Spleen (tissue), 11 donors: ENCODE measurements around the gene ST7. TPM values are rescaled to one million over a fixed set of nuclear protein-coding genes. Genes with fewer than 3 reads are reported as not detected.

Source experiments
- DNase-seq: peaks from one replicate; pipeline ENCODE4 v3.0.0-alpha.2; 2020
- H3K27ac ChIP-seq, 8 donors: fragments of 200-600 bp; sonication (generic) in 7 of 8; 1 replicate in 4 of 8; 2 replicates in 4 of 8; pipeline versions ENCODE4 v1.5.0 to v1.8.0; 2016 to 2021; ENCODE audit warnings: inconsistent platforms in 4 of 8, mild to moderate bottlenecking in 4 of 8, moderate library complexity in 1 of 8
- H3K27me3 ChIP-seq, 7 donors: fragments of 200-600 bp; sonication (generic) in 6 of 7; replicated peaks in 1 of 7; 1 replicate in 4 of 7; 2 replicates in 3 of 7; pipeline versions ENCODE4 v1.5.0 to v1.8.0; 2016 to 2021; ENCODE audit warnings: inconsistent platforms in 3 of 7, mild to moderate bottlenecking in 1 of 7
- H3K36me3 ChIP-seq, 6 donors: fragments of 200-600 bp; sonication (generic) in 5 of 6; 1 replicate in 4 of 6; 2 replicates in 2 of 6; pipeline versions ENCODE4 v1.5.0 to v1.8.0; 2016 to 2021; ENCODE audit warnings: inconsistent platforms in 2 of 6
- H3K4me1 ChIP-seq, 6 donors: fragments of 200-600 bp; sonication (generic) in 5 of 6; 1 replicate in 3 of 6; 2 replicates in 3 of 6; pipeline versions ENCODE4 v1.5.0 to v1.8.0; 2016 to 2021; ENCODE audit warnings: inconsistent platforms in 3 of 6
- H3K4me3 ChIP-seq, 8 donors: fragments of 200-600 bp; sonication (generic) in 7 of 8; 1 replicate in 4 of 8; 2 replicates in 4 of 8; pipeline versions ENCODE4 v1.5.0 to v1.8.0; 2016 to 2021; ENCODE audit warnings: inconsistent platforms in 4 of 8, mild to moderate bottlenecking in 4 of 8, moderate library complexity in 2 of 8
- H3K9me3 ChIP-seq, 8 donors: fragments of 200-600 bp; sonication (generic) in 7 of 8; 1 replicate in 4 of 8; 2 replicates in 4 of 8; pipeline versions ENCODE4 v1.5.0 to v1.8.0; 2016 to 2021; ENCODE audit warnings: inconsistent platforms in 4 of 8
- CTCF ChIP-seq, 11 experiments: fragments of 200-600 bp in 7 of 11; fragments of 450-650 bp in 4 of 11; sonication (generic) in 4 of 11; IDR thresholded peaks in 8 of 11; conservative IDR thresholded peaks in 3 of 11; 1 replicate in 7 of 11; 2 replicates in 4 of 11; pipeline versions ENCODE4 v1.4.0 to v1.8.0; 2016 to 2021; ENCODE audit warnings: antibody characterized with exemption in 11 of 11, inconsistent platforms in 4 of 11, mild to moderate bottlenecking in 1 of 11
- POLR2A ChIP-seq, 3 donors: fragments of 450-650 bp; IDR thresholded peaks; one replicate each; pipeline ENCODE4 v1.5.1; 2017; ENCODE audit warnings: antibody characterized with exemption in 3 of 3, mild to moderate bottlenecking in 1 of 3
- POLR2AphosphoS5 ChIP-seq, 3 donors: sonication (generic); formaldehyde crosslinking; IDR thresholded peaks; one replicate each; pipeline ENCODE4 v1.5.1; 2017; ENCODE audit warnings: antibody characterized with exemption in 3 of 3
- WGBS, 5 donors: extraction: QIAGEN DNeasy Blood & Tissue Kit in 3 of 5; methylation state at CpG; one replicate each; pipeline versions ENCODE4 v1.1.5 to v1.1.7; 2013 to 2018; 5-methylcytosine and 5-hydroxymethylcytosine counted together
- intact Hi-C: fragments of 100-400 bp; cut with DNase I; formaldehyde crosslinking; loops from one replicate; pipeline ENCODE4 v1.15.0; 2023; ENCODE audit warnings: low total_unique reads
- polyA plus RNA-seq, 3 donors: library from polyadenylated mRNA; stranded (reverse); fragments of 200-250 nt; gene quantifications; one replicate each; pipeline ENCODE4 v1.2.1, GENCODE V29; 2013
- total RNA-seq, 7 donors: library from RNA; depleted of rRNA in 3 of 7; stranded (reverse); fragments of >200 nt in 3 of 7; fragmentation: NEBNext Ultra II Directional in 4 of 7; extraction: Animal tissue kit (Norgen Biotek cat#: 25700) in 4 of 7; gene quantifications; one replicate each; pipeline versions ENCODE4 v1.1.0 to v1.2.1, GENCODE V29; 2016 to 2021
- donor health status: healthy with polysubstance abuse.
- donor health status: DM: no; HTN: no; CAD: no; lungs with moderate emphysema.
- donor health status: DM: no; HTN: no; CAD: no.
- donor health status: Bipolar disorder and iron deficiency.
- donor health status: healthy.
- donor health status: DM: no; HTN: no; CAD: no.
- donor health status: DM: yes; HTN: yes; CAD: no.

Gene ST7
- total and polyA plus RNA-seq, 10 donors = 4.7 to 36.4 (median 15.8) TPM

DNA sequence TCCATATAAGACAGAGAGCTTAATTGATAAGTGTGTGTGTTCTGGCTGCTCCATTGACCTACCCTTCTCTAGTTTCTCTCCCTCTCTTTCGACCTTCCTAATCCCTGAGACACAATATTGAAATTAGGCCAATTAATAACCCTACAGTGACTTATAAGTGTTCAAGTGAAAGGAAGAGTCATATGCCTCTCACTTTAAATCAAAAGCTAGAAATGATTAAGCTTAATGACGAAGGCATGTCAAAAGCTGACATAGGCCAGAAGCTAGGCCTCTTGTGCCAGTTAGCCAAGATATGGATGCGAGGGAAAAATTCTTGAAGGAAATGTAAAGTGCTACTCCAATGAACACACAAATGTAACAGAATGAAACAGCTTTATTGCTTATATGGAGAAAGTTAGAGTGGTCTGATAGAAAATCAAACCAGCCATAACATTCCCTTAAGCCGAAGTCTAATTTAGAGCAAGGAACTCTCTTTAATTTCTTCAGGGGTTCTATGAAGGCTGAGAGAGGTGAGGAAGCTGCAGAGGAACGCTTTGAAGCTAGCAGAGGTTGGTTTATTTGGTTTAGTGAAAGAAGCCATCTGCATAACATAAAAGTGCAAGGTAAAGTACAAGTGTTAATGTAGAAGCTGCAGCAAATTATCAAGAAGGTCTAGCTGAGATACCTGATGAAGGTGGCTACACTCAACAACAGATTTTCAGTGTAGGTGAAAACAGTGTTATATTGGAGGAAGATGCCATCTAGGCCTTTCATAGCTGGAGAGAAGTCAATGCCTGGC lies 53.8 kb downstream of the ST7 start:
- Histone ChIP-seq H3K36me3 (no peaks in the 10 kb centered on the region), H3K4me3 (no peak overlapping the region), H3K4me1 (peaks cover 2 to 52% (median 26%) of the 10 kb centered on the region in 6 donors), H3K27ac (no peak overlapping the region), H3K9me3 (no peaks in the 10 kb centered on the region), H3K27me3 (no peaks in the 10 kb centered on the region)
- no peak for DNase-seq
- WGBS, 5 donors = 77 to 88% (median 83%) methylated on average over 5 of the region's 5 CpGs
- TF ChIP-seq POLR2A (IDR thresholded peaks at IDR 0.05) (no peak), CTCF (IDR thresholded peaks at IDR 0.05 in 8 of 11, conservative IDR thresholded peaks at IDR 0.05 in 3 of 11) (no peak), POLR2AphosphoS5 (IDR thresholded peaks at IDR 0.05) (no peak)
- intact Hi-C loops = no loop called here

- Histone ChIP-seq H3K36me3 (no peaks in the 10 kb centered on the region), H3K4me1 (peaks cover 2 to 54% (median 28%) of the 10 kb centered on the region in 6 donors), H3K27ac (no peak overlapping the region), H3K4me3 (no peak overlapping the region), H3K27me3 (no peaks in the 10 kb centered on the region), H3K9me3 (no peaks in the 10 kb centered on the region)
- TF ChIP-seq CTCF (IDR thresholded peaks at IDR 0.05 in 8 of 11, conservative IDR thresholded peaks at IDR 0.05 in 3 of 11) (no peak), POLR2A (IDR thresholded peaks at IDR 0.05) (no peak), POLR2AphosphoS5 (IDR thresholded peaks at IDR 0.05) (no peak)
- intact Hi-C loops = no loop called here
- no peak for DNase-seq
- WGBS, 5 donors = 80 to 88% (median 81%) methylated on average over 3 of the region's 3 CpGs
These were observed 55.0 kb downstream of the ST7 start for GRCh38 chr7:117008118-117008885.

GRCh38 chr7:117008886-117009531 lies 55.7 kb downstream of the ST7 start:
- Histone ChIP-seq H3K4me1 (peaks cover 2 to 55% (median 28%) of the 10 kb centered on the region in 6 donors), H3K9me3 (no peaks in the 10 kb centered on the region), H3K27ac (no peak overlapping the region), H3K27me3 (no peaks in the 10 kb centered on the region), H3K4me3 (no peak overlapping the region), H3K36me3 (no peaks in the 10 kb centered on the region)
- no peak for DNase-seq
- TF ChIP-seq POLR2A (IDR thresholded peaks at IDR 0.05) = no peak
- TF ChIP-seq CTCF (IDR thresholded peaks at IDR 0.05 in 8 of 11, conservative IDR thresholded peaks at IDR 0.05 in 3 of 11) = no peak
- TF ChIP-seq POLR2AphosphoS5 (IDR thresholded peaks at IDR 0.05) = no peak
- 94 to 97% (median 95%) methylated on average over 2 of the region's 2 CpGs for WGBS, 5 donors
- intact Hi-C loops = no loop called here
